ENCODE measurements around the gene TNIP2.

- no peak for TF ChIP-seq CTCF (IDR thresholded peaks at IDR 0.05)
- TF ChIP-seq POLR2A (IDR thresholded peaks at IDR 0.05) = no peak
- no peak for TF ChIP-seq EP300 (IDR thresholded peaks at IDR 0.05)
These were observed 48.4 kb upstream of the TNIP2 start for GRCh38 chr4:2804449-2804972.

Data from ovary (tissue), 3 donors.